Gastroesophageal sphincter (tissue), 3 donors: ENCODE measurements around the gene VCX3B.

Experiments used
- EP300 ChIP-seq: sonication (generic); formaldehyde crosslinking; IDR thresholded peaks from one replicate; pipeline ENCODE4 v1.6.1; 2017; ENCODE audit warnings: antibody characterized with exemption, mild to moderate bottlenecking
- POLR2AphosphoS5 ChIP-seq: sonication (generic); formaldehyde crosslinking; IDR thresholded peaks from one replicate; pipeline ENCODE4 v1.6.1; 2017; ENCODE audit warnings: antibody characterized with exemption
- TF ChIP-seq, protein P1 (sequence below), 4 experiments: fragments of 200-600 bp in 2 of 4; fragments of 450-650 bp in 2 of 4; sonication (generic) in 1 of 4; IDR thresholded peaks; one replicate each; pipeline ENCODE4 v1.5.1; 2017 to 2019; ENCODE audit warnings: antibody characterized with exemption in 4 of 4, mild to moderate bottlenecking in 2 of 4, moderate library complexity in 2 of 4

DNA sequence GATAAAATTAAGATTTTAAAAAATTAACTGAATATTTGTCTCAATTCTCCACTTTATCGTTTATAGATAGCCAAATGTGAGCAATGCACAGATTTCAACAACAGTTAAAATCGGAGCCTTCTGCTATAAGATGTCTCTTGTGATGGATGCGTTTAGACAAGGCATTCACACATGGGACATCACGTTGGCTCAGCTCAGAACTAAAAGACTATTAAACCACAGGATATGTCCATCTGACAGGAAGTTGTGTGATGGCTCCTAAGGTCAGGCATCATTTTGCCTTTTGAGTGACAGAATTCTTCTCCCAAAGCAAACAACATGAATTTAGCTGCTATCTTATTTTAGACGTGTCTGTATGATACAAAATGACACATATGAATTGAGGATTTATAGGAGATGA, 17.3 kb upstream of the VCX3B start:
- TF ChIP-seq, protein P1, sequence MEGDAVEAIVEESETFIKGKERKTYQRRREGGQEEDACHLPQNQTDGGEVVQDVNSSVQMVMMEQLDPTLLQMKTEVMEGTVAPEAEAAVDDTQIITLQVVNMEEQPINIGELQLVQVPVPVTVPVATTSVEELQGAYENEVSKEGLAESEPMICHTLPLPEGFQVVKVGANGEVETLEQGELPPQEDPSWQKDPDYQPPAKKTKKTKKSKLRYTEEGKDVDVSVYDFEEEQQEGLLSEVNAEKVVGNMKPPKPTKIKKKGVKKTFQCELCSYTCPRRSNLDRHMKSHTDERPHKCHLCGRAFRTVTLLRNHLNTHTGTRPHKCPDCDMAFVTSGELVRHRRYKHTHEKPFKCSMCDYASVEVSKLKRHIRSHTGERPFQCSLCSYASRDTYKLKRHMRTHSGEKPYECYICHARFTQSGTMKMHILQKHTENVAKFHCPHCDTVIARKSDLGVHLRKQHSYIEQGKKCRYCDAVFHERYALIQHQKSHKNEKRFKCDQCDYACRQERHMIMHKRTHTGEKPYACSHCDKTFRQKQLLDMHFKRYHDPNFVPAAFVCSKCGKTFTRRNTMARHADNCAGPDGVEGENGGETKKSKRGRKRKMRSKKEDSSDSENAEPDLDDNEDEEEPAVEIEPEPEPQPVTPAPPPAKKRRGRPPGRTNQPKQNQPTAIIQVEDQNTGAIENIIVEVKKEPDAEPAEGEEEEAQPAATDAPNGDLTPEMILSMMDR (IDR thresholded peaks at IDR 0.05), result no peak
- TF ChIP-seq EP300 (no peak), POLR2AphosphoS5 (no peak)
